OCI-LY3 (cell line): ENCODE results near the gene WNT3.

ENCODE experiments used
- H2AFZ ChIP-seq: fragments of 200-600, 300-600 bp; shearing (Covaris generic); 2 replicates; pipeline ENCODE4 v1.6.0; 2014; ENCODE audit warnings: antibody characterized with exemption, low read depth, low read length
- H3K27ac ChIP-seq: fragments of 200-600, 300-600 bp; sonication (generic); 2 replicates; pipeline ENCODE4 v1.5.1; 2014; ENCODE audit warnings: mild to moderate bottlenecking, low read length, moderate library complexity, mixed read lengths
- H3K27me3 ChIP-seq: fragments of 200-600, 300-600 bp; sonication (generic); 2 replicates; pipeline ENCODE4 v1.6.1; 2014; ENCODE audit warnings: low read depth, low read length, mixed read lengths
- H3K36me3 ChIP-seq: fragments of 200-600, 300-600 bp; sonication (generic); replicated peaks from 2 replicates; pipeline ENCODE3; 2014; ENCODE audit warnings: low read depth, low read length, mixed read lengths
- H3K4me1 ChIP-seq: fragments of 300-600, 200-600 bp; sonication (generic); 2 replicates; pipeline ENCODE4 v1.6.1; 2014; ENCODE audit warnings: low read length, mixed read lengths
- H3K4me2 ChIP-seq: fragments of 200-600, 300-600 bp; sonication (generic); 2 replicates; pipeline ENCODE4 v1.6.1; 2014; ENCODE audit warnings: low read length, mixed read lengths
- H3K4me3 ChIP-seq: fragments of 300-600, 200-600 bp; sonication (generic); 2 replicates; pipeline ENCODE4 v1.5.1; 2014; ENCODE audit warnings: antibody characterized with exemption, mild to moderate bottlenecking, low read length, moderate library complexity
- H3K79me2 ChIP-seq: fragments of 300-600, 200-600 bp; shearing (Covaris generic); 2 replicates; pipeline ENCODE4 v1.6.1; 2014; ENCODE audit warnings: mild to moderate bottlenecking, low read length, mixed read lengths
- H3K9ac ChIP-seq: fragments of 300-600, 200-600 bp; shearing (Covaris generic); 2 replicates; pipeline ENCODE4 v1.6.0; 2014; ENCODE audit warnings: mild to moderate bottlenecking, low read length, moderate library complexity
- H3K9me3 ChIP-seq: fragments of 200-600, 300-600 bp; shearing (Covaris generic); 2 replicates; pipeline ENCODE4 v1.6.1; 2014; ENCODE audit warnings: low read length, mixed read lengths; ENCODE audit not compliant: insufficient read depth
- H4K20me1 ChIP-seq: fragments of 200-600, 300-600 bp; sonication (generic); 2 replicates; pipeline ENCODE4 v1.6.1; 2016; ENCODE audit warnings: low read length, mixed read lengths; ENCODE audit not compliant: insufficient read depth
- EZH2phosphoT487 ChIP-seq: fragments of 200-600 bp; shearing (Covaris generic); IDR thresholded peaks from 2 replicates; pipeline ENCODE4 v1.6.1; 2018; ENCODE audit warnings: antibody characterized with exemption, mixed run types, low read depth
- TF ChIP-seq, protein P1 (sequence below): fragments of 200-600, 300-600 bp; sonication (generic); IDR thresholded peaks from 2 replicates; pipeline ENCODE4 v1.5.1; 2014; ENCODE audit warnings: antibody characterized with exemption, low read length, low read depth

The WNT3 gene

DNA sequence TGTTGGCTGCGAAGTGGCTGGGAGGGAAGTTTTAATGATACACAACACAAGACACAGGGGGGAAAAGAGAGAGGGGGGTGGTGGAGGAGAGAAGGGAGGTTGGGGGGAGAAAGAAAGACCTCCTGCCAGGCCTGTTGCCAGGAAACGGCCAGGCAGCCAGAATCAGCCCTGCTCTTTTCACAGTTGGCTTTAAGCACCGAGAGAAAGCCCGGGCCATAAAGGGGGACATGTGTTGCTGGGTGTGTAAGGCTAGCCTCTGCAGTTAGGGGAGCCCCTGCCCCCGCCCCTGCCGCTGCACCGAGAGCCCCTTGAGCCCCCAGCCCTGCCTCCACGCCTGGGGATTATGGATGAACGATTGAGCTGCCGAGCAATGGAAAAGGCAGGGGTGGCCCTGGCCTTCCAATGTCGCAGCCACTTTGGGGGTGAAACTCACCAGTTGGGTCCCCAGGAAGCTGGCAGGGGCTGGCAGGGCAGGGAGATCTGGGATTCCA, 13.9 kb upstream of the WNT3 start:
- Histone ChIP-seq H2AFZ (no peak overlapping the region), H3K4me1 (peaks cover 12% of the 10 kb centered on the region; the same call in 1 of the 2 replicates), H3K36me3 (no peaks in the 10 kb centered on the region), H3K79me2 (no peaks in the 10 kb centered on the region), H3K4me3 (no peak overlapping the region), H3K4me2 (no peak overlapping the region), H4K20me1 (no peaks in the 10 kb centered on the region), H3K27me3 (no peaks in the 10 kb centered on the region), H3K9me3 (no peaks in the 10 kb centered on the region), H3K27ac (no peak overlapping the region), H3K9ac (no peak overlapping the region)
- no peak for TF ChIP-seq EZH2phosphoT487
- TF ChIP-seq, protein P1, sequence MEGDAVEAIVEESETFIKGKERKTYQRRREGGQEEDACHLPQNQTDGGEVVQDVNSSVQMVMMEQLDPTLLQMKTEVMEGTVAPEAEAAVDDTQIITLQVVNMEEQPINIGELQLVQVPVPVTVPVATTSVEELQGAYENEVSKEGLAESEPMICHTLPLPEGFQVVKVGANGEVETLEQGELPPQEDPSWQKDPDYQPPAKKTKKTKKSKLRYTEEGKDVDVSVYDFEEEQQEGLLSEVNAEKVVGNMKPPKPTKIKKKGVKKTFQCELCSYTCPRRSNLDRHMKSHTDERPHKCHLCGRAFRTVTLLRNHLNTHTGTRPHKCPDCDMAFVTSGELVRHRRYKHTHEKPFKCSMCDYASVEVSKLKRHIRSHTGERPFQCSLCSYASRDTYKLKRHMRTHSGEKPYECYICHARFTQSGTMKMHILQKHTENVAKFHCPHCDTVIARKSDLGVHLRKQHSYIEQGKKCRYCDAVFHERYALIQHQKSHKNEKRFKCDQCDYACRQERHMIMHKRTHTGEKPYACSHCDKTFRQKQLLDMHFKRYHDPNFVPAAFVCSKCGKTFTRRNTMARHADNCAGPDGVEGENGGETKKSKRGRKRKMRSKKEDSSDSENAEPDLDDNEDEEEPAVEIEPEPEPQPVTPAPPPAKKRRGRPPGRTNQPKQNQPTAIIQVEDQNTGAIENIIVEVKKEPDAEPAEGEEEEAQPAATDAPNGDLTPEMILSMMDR: no peak

DNA sequence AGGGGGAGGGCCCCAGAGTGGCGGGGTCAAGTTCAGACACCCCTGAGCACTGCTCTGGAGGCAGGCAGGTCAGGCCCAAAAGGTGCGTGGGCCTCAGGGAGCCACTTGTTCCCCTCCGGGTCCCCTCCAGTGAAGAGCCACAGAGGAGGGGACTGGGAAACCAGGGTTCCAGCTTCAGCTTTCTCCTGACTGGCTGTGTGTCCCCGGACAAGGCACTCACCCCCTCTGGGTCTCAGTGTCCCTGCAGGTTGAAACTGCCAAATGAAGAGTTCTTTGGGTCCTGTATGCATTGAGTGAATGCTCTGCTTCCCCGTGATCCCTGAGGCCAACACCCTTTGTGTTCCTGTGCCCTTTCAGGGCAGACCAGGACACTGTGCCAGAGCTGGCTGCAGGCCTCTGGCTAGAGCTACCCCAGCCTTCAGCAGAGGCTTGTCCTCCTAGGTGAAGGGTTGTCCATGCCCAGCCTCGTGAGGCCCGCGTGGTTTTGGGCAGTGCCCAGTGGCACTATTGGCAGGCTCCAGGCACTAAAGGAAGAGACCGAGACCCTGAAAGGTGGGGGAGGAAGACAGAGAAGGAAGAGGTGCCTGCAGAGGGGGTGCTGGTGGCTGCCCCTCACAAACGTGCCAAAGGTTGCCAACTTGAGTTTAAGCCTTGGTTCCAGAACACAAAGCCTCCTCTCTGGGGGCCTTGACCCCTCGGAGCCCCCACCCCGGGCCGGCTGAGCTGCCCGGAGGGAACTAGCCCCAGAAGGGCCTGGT, 13.3 kb upstream of the WNT3 start:
- Histone ChIP-seq H2AFZ (no peak overlapping the region), H3K79me2 (no peaks in the 10 kb centered on the region), H3K9ac (no peak overlapping the region), H3K4me1 (peaks cover 12% of the 10 kb centered on the region; the same call in 1 of the 2 replicates), H4K20me1 (no peaks in the 10 kb centered on the region), H3K9me3 (no peaks in the 10 kb centered on the region), H3K36me3 (no peaks in the 10 kb centered on the region), H3K27me3 (no peaks in the 10 kb centered on the region), H3K4me2 (no peak overlapping the region), H3K27ac (no peak overlapping the region), H3K4me3 (no peak overlapping the region)
- TF ChIP-seq EZH2phosphoT487: no peak
- TF ChIP-seq, protein P1: no peak

DNA sequence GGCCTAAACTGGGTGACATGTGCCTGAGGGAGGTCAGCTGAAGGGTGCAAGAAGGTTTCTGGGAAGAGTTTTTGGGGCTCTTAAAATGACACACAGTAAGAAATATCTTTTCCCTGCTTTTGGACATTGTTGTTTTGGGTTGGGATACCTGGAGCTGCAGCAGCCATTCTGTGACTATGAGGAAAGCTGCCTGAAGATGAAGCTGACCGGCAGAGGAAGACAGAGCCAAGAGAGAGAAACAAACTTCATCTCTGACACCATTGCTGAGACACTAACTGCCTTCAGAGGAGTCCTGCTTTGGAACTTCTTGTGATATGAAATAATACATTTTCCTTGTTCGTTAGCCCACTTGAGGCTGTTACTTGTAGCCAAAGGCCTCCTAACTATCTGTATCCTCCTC, 8.8 kb upstream of the WNT3 start:
- Histone ChIP-seq H3K4me2 (no peak overlapping the region), H3K4me3 (no peak overlapping the region), H3K4me1 (no peaks in the 10 kb centered on the region), H2AFZ (no peak overlapping the region), H4K20me1 (no peaks in the 10 kb centered on the region), H3K27me3 (no peaks in the 10 kb centered on the region), H3K79me2 (no peaks in the 10 kb centered on the region), H3K9me3 (no peaks in the 10 kb centered on the region), H3K27ac (no peak overlapping the region), H3K36me3 (no peaks in the 10 kb centered on the region), H3K9ac (no peak overlapping the region)
- TF ChIP-seq, protein P1: no peak
- no peak for TF ChIP-seq EZH2phosphoT487

DNA sequence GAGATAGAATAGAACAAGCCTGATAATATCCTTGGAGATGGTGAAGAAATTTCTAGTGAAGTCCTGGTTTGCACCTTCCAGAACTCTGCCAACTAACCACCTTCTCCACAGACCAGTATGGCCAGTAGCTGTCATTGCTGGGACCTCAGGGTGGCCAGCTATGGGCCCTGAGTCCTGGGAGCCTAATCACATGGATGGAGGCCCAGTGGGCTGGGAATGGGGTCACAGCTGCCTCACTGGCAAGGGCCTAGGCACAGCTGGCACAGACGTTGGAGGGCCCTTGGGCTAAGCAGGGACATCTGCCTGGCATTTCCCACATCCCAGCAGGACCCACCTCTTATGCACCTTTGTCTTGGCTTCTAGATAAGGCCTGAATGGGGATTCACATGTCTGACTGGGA, 7.6 kb upstream of the WNT3 start:
- Histone ChIP-seq H3K36me3 (no peaks in the 10 kb centered on the region), H3K4me3 (no peak overlapping the region), H3K9me3 (no peaks in the 10 kb centered on the region), H3K79me2 (no peaks in the 10 kb centered on the region), H2AFZ (no peak overlapping the region), H3K9ac (no peak overlapping the region), H3K27ac (no peak overlapping the region), H3K4me1 (no peaks in the 10 kb centered on the region), H4K20me1 (no peaks in the 10 kb centered on the region), H3K27me3 (no peaks in the 10 kb centered on the region), H3K4me2 (no peak overlapping the region)
- TF ChIP-seq, protein P1: no peak
- TF ChIP-seq EZH2phosphoT487: no peak
